K562 (cell line): ENCODE measurements around the gene ATP2A3. TPM values are rescaled to one million over a fixed set of nuclear protein-coding genes. Genes with fewer than 3 reads are reported as not detected.

Experiments
- ARHGAP35 ChIP-seq: fragments of 450-650 bp; IDR thresholded peaks from 2 replicates; pipeline ENCODE4 v1.6.1; 2018; ENCODE audit not compliant: partially characterized antibody
- CBFB ChIP-seq: sonication (generic); formaldehyde crosslinking; IDR thresholded peaks from 2 replicates; pipeline ENCODE4 v1.4.0; 2020; ENCODE audit warnings: mild to moderate bottlenecking, missing genetic modification reagents
- DACH1 ChIP-seq: fragments of 450-650 bp; IDR thresholded peaks from 2 replicates; pipeline ENCODE4 v1.6.1; 2018; ENCODE audit not compliant: partially characterized antibody
- DIDO1 ChIP-seq: fragments of 450-650 bp; IDR thresholded peaks from 2 replicates; pipeline ENCODE4 v1.6.1; 2016; ENCODE audit warnings: low read depth, missing biosample characterization, missing genetic modification characterization
- DNMT1 ChIP-seq: fragments of 450-650 bp; IDR thresholded peaks from 2 replicates; pipeline ENCODE4 v1.6.1; 2016; ENCODE audit warnings: antibody characterized with exemption, mild to moderate bottlenecking
- E2F1 ChIP-seq: sonication (generic); formaldehyde crosslinking; IDR thresholded peaks from 2 replicates; pipeline ENCODE4 v1.8.1; 2023; ENCODE audit warnings: mild to moderate bottlenecking, missing genetic modification reagents, moderate library complexity
- ETV5 ChIP-seq: sonication (generic); formaldehyde crosslinking; IDR thresholded peaks from 2 replicates; pipeline ENCODE4 v1.4.0; 2020; ENCODE audit warnings: low read depth, mild to moderate bottlenecking, missing genetic modification reagents
- KDM5B ChIP-seq: fragments of 200-600 bp; sonication (generic); IDR thresholded peaks from 2 replicates; pipeline ENCODE4 v1.6.1; 2012; ENCODE audit warnings: low read depth, mild to moderate bottlenecking, moderate library complexity, low read length, control low read depth, inconsistent platforms; ENCODE audit not compliant: insufficient replicate concordance
- KLF1 ChIP-seq: fragments of 450-650 bp; IDR thresholded peaks from 2 replicates; pipeline ENCODE4 v1.6.1; 2016; ENCODE audit warnings: missing genetic modification characterization, missing compliant biosample characterization
- MTA1 ChIP-seq: fragments of 450-650 bp; IDR thresholded peaks from 2 replicates; pipeline ENCODE4 v1.6.1; 2017; ENCODE audit warnings: borderline replicate concordance
- MTA2 ChIP-seq: fragments of 450-650 bp; IDR thresholded peaks from 2 replicates; pipeline ENCODE4 v1.6.1; 2016; ENCODE audit warnings: low read depth
- NCOA1 ChIP-seq: fragments of 450-650 bp; IDR thresholded peaks from 2 replicates; pipeline ENCODE4 v1.6.1; 2016; ENCODE audit warnings: low read depth
- NR1H2 ChIP-seq: sonication (generic); formaldehyde crosslinking; IDR thresholded peaks from 2 replicates; pipeline ENCODE4 v1.4.0; 2020; ENCODE audit warnings: mild to moderate bottlenecking, missing genetic modification reagents
- NRF1 ChIP-seq, 2 experiments: fragments of 450-650 bp; IDR thresholded peaks in 1 of 2; conservative IDR thresholded peaks in 1 of 2; 2 replicates each; pipeline ENCODE4 v1.6.1; 2014; ENCODE audit warnings: mild to moderate bottlenecking in 2 of 2
- RBM25 ChIP-seq: fragments of 200-400 bp; formaldehyde crosslinking; IDR thresholded peaks from 2 replicates; pipeline ENCODE4 v1.6.1; 2018; ENCODE audit warnings: low read length, low read depth, moderate library complexity; ENCODE audit not compliant: severe bottlenecking
- SLC30A9 ChIP-seq: fragments of 250-450 bp; sonication (Bioruptor Pico); IDR thresholded peaks from 2 replicates; pipeline ENCODE4 v1.8.0; 2022; ENCODE audit warnings: mild to moderate bottlenecking, moderate library complexity
- SPI1 ChIP-seq: IDR thresholded peaks from 2 replicates; pipeline ENCODE4 v1.6.1; 2011; ENCODE audit warnings: low read depth, low read length, control low read depth, borderline replicate concordance
- ZFPM2 ChIP-seq: fragments of 250-450 bp; sonication (Bioruptor Pico); IDR thresholded peaks from 2 replicates; pipeline ENCODE4 v1.5.1; 2022; ENCODE audit warnings: mild to moderate bottlenecking
- ZNF263 ChIP-seq: sonication (generic); formaldehyde crosslinking; IDR thresholded peaks from 2 replicates; pipeline ENCODE4 v1.8.0; 2022; ENCODE audit warnings: mild to moderate bottlenecking, missing genetic modification reagents, borderline replicate concordance
- ZNF354B ChIP-seq: fragments of 250-450 bp; sonication (Bioruptor Pico); IDR thresholded peaks from 2 replicates; pipeline ENCODE4 v1.4.0; 2020
- ZNF398 ChIP-seq: fragments of 250-450 bp; sonication (Bioruptor Pico); IDR thresholded peaks from 2 replicates; pipeline ENCODE4 v1.8.0; 2021; ENCODE audit warnings: moderate library complexity, mild to moderate bottlenecking, inconsistent platforms
- ZNF76 ChIP-seq: fragments of 250-450 bp; sonication (Bioruptor Pico); IDR thresholded peaks from 2 replicates; pipeline ENCODE4 v1.4.0; 2020; ENCODE audit warnings: mild to moderate bottlenecking, moderate library complexity, borderline replicate concordance
- ZNF766 ChIP-seq: fragments of 200-800 bp; sonication (Bioruptor generic); conservative IDR thresholded peaks from 2 replicates; pipeline ENCODE4 v1.6.1; 2016; ENCODE audit warnings: missing genetic modification characterization, missing compliant biosample characterization
- ZNF785 ChIP-seq: fragments of 250-450 bp; sonication (Bioruptor Pico); IDR thresholded peaks from 2 replicates; pipeline ENCODE4 v1.4.0; 2020; ENCODE audit warnings: mild to moderate bottlenecking
- polyA plus RNA-seq, 8 experiments: library from polyadenylated mRNA; depleted of rRNA in 4 of 8; stranded (reverse) in 5 of 8; unstranded in 3 of 8; fragments of >200 nt; fragmentation: Nextera tagmentation in 2 of 8; fragmentation: Illumina TruSeq in 1 of 8; extraction: Ambion mirVana in 2 of 8; extraction: Trizol in 1 of 8; gene quantifications; 2 replicates each; pipeline versions ENCODE4 v1.2.1 to v1.2.3, GENCODE V29; 2011 to 2014; ENCODE audit warnings: inconsistent platforms in 1 of 8, missing spikeins in 1 of 8
- total RNA-seq, 7 experiments: library from RNA; depleted of rRNA in 6 of 7; stranded (reverse); fragments of >200 nt in 6 of 7; fragmentation: Illumina TruSeq in 2 of 7; extraction: Trizol in 2 of 7; gene quantifications; 2 replicates each; pipeline versions ENCODE4 v1.2.1 to v1.2.3, GENCODE V29; 2011 to 2021; ENCODE audit warnings: low replicate concordance in 1 of 7
- TF ChIP-seq, protein P1 (sequence below): fragments of 450-650 bp; IDR thresholded peaks from 2 replicates; pipeline ENCODE4 v1.6.1; 2017; ENCODE audit warnings: antibody characterized with exemption
- TF ChIP-seq, protein P2 (sequence below): fragments of 250-450 bp; sonication (Bioruptor Pico); IDR thresholded peaks from 2 replicates; pipeline ENCODE4 v1.8.0; 2021; ENCODE audit warnings: mild to moderate bottlenecking, moderate library complexity

ATP2A3 gene
- total and polyA plus RNA-seq, 9 of the 15 experiments (the other 6 are each of a cell fraction or from before 2014, with no cell fraction given) = 0.65 to 103 (median 31.3) TPM

- 0 out of 2 replicates have a peak, but pooled peaks have one; percentile 11 for TF ChIP-seq ZNF263
- TF ChIP-seq ZNF354B = no peak
- TF ChIP-seq ZNF785 = no peak
- no peak for TF ChIP-seq MTA2
- TF ChIP-seq ZNF398 (CRISPR knock-in tag) = no peak
- peak; percentile 1 for TF ChIP-seq KDM5B
- TF ChIP-seq ARHGAP35 = no peak
- TF ChIP-seq KLF1 = no peak
- 0 out of 2 replicates have a peak, but pooled peaks have one; percentile 18 for TF ChIP-seq ZNF766
- no peak for TF ChIP-seq SPI1
- TF ChIP-seq NCOA1 = no peak
- TF ChIP-seq, protein P1, sequence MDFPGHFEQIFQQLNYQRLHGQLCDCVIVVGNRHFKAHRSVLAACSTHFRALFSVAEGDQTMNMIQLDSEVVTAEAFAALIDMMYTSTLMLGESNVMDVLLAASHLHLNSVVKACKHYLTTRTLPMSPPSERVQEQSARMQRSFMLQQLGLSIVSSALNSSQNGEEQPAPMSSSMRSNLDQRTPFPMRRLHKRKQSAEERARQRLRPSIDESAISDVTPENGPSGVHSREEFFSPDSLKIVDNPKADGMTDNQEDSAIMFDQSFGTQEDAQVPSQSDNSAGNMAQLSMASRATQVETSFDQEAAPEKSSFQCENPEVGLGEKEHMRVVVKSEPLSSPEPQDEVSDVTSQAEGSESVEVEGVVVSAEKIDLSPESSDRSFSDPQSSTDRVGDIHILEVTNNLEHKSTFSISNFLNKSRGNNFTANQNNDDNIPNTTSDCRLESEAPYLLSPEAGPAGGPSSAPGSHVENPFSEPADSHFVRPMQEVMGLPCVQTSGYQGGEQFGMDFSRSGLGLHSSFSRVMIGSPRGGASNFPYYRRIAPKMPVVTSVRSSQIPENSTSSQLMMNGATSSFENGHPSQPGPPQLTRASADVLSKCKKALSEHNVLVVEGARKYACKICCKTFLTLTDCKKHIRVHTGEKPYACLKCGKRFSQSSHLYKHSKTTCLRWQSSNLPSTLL = no peak
- no peak for TF ChIP-seq RBM25
- no peak for TF ChIP-seq DNMT1
- no peak for TF ChIP-seq DACH1
- no peak for TF ChIP-seq MTA1
- TF ChIP-seq, protein P2, sequence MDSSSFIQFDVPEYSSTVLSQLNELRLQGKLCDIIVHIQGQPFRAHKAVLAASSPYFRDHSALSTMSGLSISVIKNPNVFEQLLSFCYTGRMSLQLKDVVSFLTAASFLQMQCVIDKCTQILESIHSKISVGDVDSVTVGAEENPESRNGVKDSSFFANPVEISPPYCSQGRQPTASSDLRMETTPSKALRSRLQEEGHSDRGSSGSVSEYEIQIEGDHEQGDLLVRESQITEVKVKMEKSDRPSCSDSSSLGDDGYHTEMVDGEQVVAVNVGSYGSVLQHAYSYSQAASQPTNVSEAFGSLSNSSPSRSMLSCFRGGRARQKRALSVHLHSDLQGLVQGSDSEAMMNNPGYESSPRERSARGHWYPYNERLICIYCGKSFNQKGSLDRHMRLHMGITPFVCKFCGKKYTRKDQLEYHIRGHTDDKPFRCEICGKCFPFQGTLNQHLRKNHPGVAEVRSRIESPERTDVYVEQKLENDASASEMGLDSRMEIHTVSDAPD = no peak
- no peak for TF ChIP-seq SLC30A9 (CRISPR knock-in tag)
- TF ChIP-seq ZFPM2 (CRISPR knock-in tag) = no peak
- 0 out of 2 replicates have a peak, but pooled peaks have one; percentile 3 for TF ChIP-seq CBFB (CRISPR knock-in tag)
- TF ChIP-seq ETV5 (CRISPR knock-in tag) = no peak
- no peak for TF ChIP-seq NR1H2 (CRISPR knock-in tag)
- TF ChIP-seq ZNF76 = no peak
- TF ChIP-seq E2F1 = no peak
- 0 out of 4 replicates have a peak, but pooled peaks of 1 of the 2 experiments have one; percentile 23 for TF ChIP-seq NRF1 (conservative IDR thresholded peaks at IDR 0.05 in 1 of 2, IDR thresholded peaks at IDR 0.05 in 1 of 2)
- TF ChIP-seq DIDO1 = no peak
Measured at GRCh38 chr17:3914312-3914670, 49.9 kb downstream of the ATP2A3 start (continued).
